Right kidney (tissue), 1 donor: ENCODE measurements around the gene PLIN5.
"Not testable (repeated sequence)": the region's sequence is repeated elsewhere in the genome, so short reads cannot be mapped to it uniquely, and the experiment has no call there.

Experiments
- DNase-seq: peaks from one replicate; pipeline ENCODE4 v3.0.0-alpha.2; 2016

PLIN5 gene

GRCh38 chr19:4542896-4543841 lies 8.1 kb upstream of the PLIN5 start:
- no peak for DNase-seq

- not testable (repeated sequence) for DNase-seq
These were observed 6.8 kb upstream of the PLIN5 start for GRCh38 chr19:4541806-4542145.

GRCh38 chr19:4541114-4541805 lies 6.2 kb upstream of the PLIN5 start:
- no peak for DNase-seq

GRCh38 chr19:4539693-4540581 lies 4.9 kb upstream of the PLIN5 start, which contains the start of gene LRG1:
Gene LRG1 (minus strand): TSS chr19:4540036. CDS start chr19:4540013, 23 bp downstream.
- DNase-seq, result no peak

- no peak for DNase-seq
These were observed 4.2 kb upstream of the PLIN5 start for GRCh38 chr19:4539169-4539692.

- DNase-seq, result no peak
These were observed 3.6 kb upstream of the PLIN5 start for GRCh38 chr19:4538601-4538954.

GRCh38 chr19:4537953-4538600 lies 3.1 kb upstream of the PLIN5 start:
- no peak for DNase-seq

GRCh38 chr19:4536798-4537197 lies 1.8 kb upstream of the PLIN5 start:
- DNase-seq, result no peak

- DNase-seq, result no peak
These were observed 1.1 kb downstream of the PLIN5 start for GRCh38 chr19:4533835-4534424.

GRCh38 chr19:4533334-4533733 lies 1.7 kb downstream of the PLIN5 start:
- no peak for DNase-seq

- no peak for DNase-seq
These were observed 3.4 kb downstream of the PLIN5 start for GRCh38 chr19:4531562-4532165.

GRCh38 chr19:4529924-4530522 lies 5.0 kb downstream of the PLIN5 start:
- no peak for DNase-seq

- no peak for DNase-seq
These were observed 6.2 kb downstream of the PLIN5 start for GRCh38 chr19:4528843-4529242.

- not testable (repeated sequence) for DNase-seq
These were observed 7.6 kb downstream of the PLIN5 start for GRCh38 chr19:4527377-4527776.

- DNase-seq, result no peak
These were observed 9.4 kb downstream of the PLIN5 start for GRCh38 chr19:4525563-4526002.

GRCh38 chr19:4524808-4525562 lies 10.0 kb downstream of the PLIN5 start:
- DNase-seq, result no peak

- DNase-seq, result no peak
These were observed 11.5 kb downstream of the PLIN5 start for GRCh38 chr19:4523306-4524110.

- no peak for DNase-seq
These were observed 12.6 kb downstream of the PLIN5 start for GRCh38 chr19:4522291-4523002.
